HEK293 (cell line): Measurements from ENCODE around the gene RBM20.

Experiments used
- AEBP2 ChIP-seq: fragments of 450-650 bp; formaldehyde crosslinking; IDR thresholded peaks from 2 replicates; pipeline ENCODE4 v1.5.1; 2016; ENCODE audit warnings: missing biosample characterization, missing genetic modification characterization, borderline replicate concordance
- RBAK ChIP-seq: fragments of 450-650 bp; formaldehyde crosslinking; IDR thresholded peaks from 2 replicates; pipeline ENCODE4 v1.5.1; 2016; ENCODE audit warnings: missing biosample characterization, missing genetic modification characterization
- REST ChIP-seq: fragments of 450-650 bp; formaldehyde crosslinking; IDR thresholded peaks from 2 replicates; pipeline ENCODE4 v1.5.1; 2016; ENCODE audit warnings: missing biosample characterization, missing genetic modification characterization
- SALL2 ChIP-seq: fragments of 450-650 bp; formaldehyde crosslinking; IDR thresholded peaks from 2 replicates; pipeline ENCODE4 v1.5.0; 2017; ENCODE audit warnings: missing biosample characterization, mild to moderate bottlenecking, missing genetic modification characterization, borderline replicate concordance
- SCRT1 ChIP-seq: fragments of 450-650 bp; formaldehyde crosslinking; IDR thresholded peaks from 2 replicates; pipeline ENCODE4 v1.5.1; 2016; ENCODE audit warnings: missing biosample characterization, missing genetic modification characterization, borderline replicate concordance
- SP2 ChIP-seq: fragments of 450-650 bp; formaldehyde crosslinking; IDR thresholded peaks from 2 replicates; pipeline ENCODE4 v1.5.1; 2016; ENCODE audit warnings: missing biosample characterization, missing genetic modification characterization
- SP7 ChIP-seq: fragments of 450-650 bp; formaldehyde crosslinking; IDR thresholded peaks from 2 replicates; pipeline ENCODE4 v1.5.1; 2016; ENCODE audit warnings: missing biosample characterization, missing genetic modification characterization
- TSHZ1 ChIP-seq: fragments of 450-650 bp; formaldehyde crosslinking; IDR thresholded peaks from 2 replicates; pipeline ENCODE4 v1.5.1; 2016; ENCODE audit warnings: missing biosample characterization, missing genetic modification characterization, borderline replicate concordance
- ZNF112 ChIP-seq: fragments of 450-650 bp; formaldehyde crosslinking; IDR thresholded peaks from 2 replicates; pipeline ENCODE4 v1.5.0; 2017; ENCODE audit warnings: missing biosample characterization, missing genetic modification characterization
- ZNF140 ChIP-seq: fragments of 450-650 bp; formaldehyde crosslinking; IDR thresholded peaks from 2 replicates; pipeline ENCODE4 v1.5.1; 2016; ENCODE audit warnings: missing biosample characterization, missing genetic modification characterization
- ZNF274 ChIP-seq, 2 experiments: fragments of 200-500 bp in 1 of 2; fragments of 450-650 bp in 1 of 2; sonication (Bioruptor generic) in 1 of 2; formaldehyde crosslinking in 1 of 2; IDR thresholded peaks; 2 replicates each; pipeline versions ENCODE4 v1.5.1 to v1.6.1; 2014 to 2016; ENCODE audit warnings: borderline replicate concordance in 1 of 2, inconsistent platforms in 1 of 2, low read length in 1 of 2, missing biosample characterization in 1 of 2, missing genetic modification characterization in 1 of 2
- ZNF391 ChIP-seq: fragments of 450-650 bp; formaldehyde crosslinking; IDR thresholded peaks from 2 replicates; pipeline ENCODE4 v1.5.1; 2016; ENCODE audit warnings: low read depth, missing biosample characterization, missing genetic modification characterization, borderline replicate concordance
- ZNF423 ChIP-seq: fragments of 450-650 bp; formaldehyde crosslinking; IDR thresholded peaks from 2 replicates; pipeline ENCODE4 v1.5.1; 2016; ENCODE audit warnings: missing biosample characterization, missing genetic modification characterization
- ZNF501 ChIP-seq: fragments of 450-650 bp; formaldehyde crosslinking; IDR thresholded peaks from 2 replicates; pipeline ENCODE4 v1.5.1; 2016; ENCODE audit warnings: missing biosample characterization, missing genetic modification characterization
- ZNF544 ChIP-seq: fragments of 450-650 bp; formaldehyde crosslinking; IDR thresholded peaks from 2 replicates; pipeline ENCODE4 v1.5.0; 2017; ENCODE audit warnings: missing biosample characterization, missing genetic modification characterization
- ZNF585B ChIP-seq: fragments of 450-650 bp; formaldehyde crosslinking; IDR thresholded peaks from 2 replicates; pipeline ENCODE4 v1.5.1; 2016; ENCODE audit warnings: missing biosample characterization, missing genetic modification characterization
- ZNF645 ChIP-seq: fragments of 450-650 bp; formaldehyde crosslinking; IDR thresholded peaks from 2 replicates; pipeline ENCODE4; 2016; ENCODE audit warnings: missing biosample characterization, missing genetic modification characterization
- ZNF677 ChIP-seq: fragments of 450-650 bp; IDR thresholded peaks from 2 replicates; pipeline ENCODE4 v1.5.0; 2018; ENCODE audit warnings: missing biosample characterization, mild to moderate bottlenecking, missing genetic modification characterization, moderate library complexity
- ZNF704 ChIP-seq: fragments of 450-650 bp; formaldehyde crosslinking; IDR thresholded peaks from 2 replicates; pipeline ENCODE4 v1.5.1; 2016; ENCODE audit warnings: missing biosample characterization, missing genetic modification characterization
- ZNF707 ChIP-seq: fragments of 450-650 bp; formaldehyde crosslinking; IDR thresholded peaks from 2 replicates; pipeline ENCODE4 v1.5.1; 2016; ENCODE audit warnings: missing biosample characterization, missing genetic modification characterization
- ZNF76 ChIP-seq: fragments of 450-650 bp; formaldehyde crosslinking; IDR thresholded peaks from 2 replicates; pipeline ENCODE4; 2016; ENCODE audit warnings: low read depth, missing biosample characterization, missing genetic modification characterization, borderline replicate concordance
- ZNF785 ChIP-seq: fragments of 450-650 bp; formaldehyde crosslinking; IDR thresholded peaks from 2 replicates; pipeline ENCODE4 v1.5.1; 2016; ENCODE audit warnings: missing biosample characterization, missing genetic modification characterization
- ZNF830 ChIP-seq: fragments of 450-650 bp; IDR thresholded peaks from 2 replicates; pipeline ENCODE4 v1.5.0; 2018; ENCODE audit warnings: missing biosample characterization, missing genetic modification characterization, low read depth, mild to moderate bottlenecking, moderate library complexity
- ZSCAN30 ChIP-seq: fragments of 450-650 bp; IDR thresholded peaks from 2 replicates; pipeline ENCODE4 v1.5.1; 2018; ENCODE audit warnings: missing biosample characterization, mild to moderate bottlenecking, missing genetic modification characterization, moderate library complexity
- ZSCAN4 ChIP-seq: fragments of 450-650 bp; formaldehyde crosslinking; IDR thresholded peaks from 2 replicates; pipeline ENCODE4 v1.5.1; 2017; ENCODE audit warnings: missing biosample characterization, missing genetic modification characterization

The RBM20 gene

GRCh38 chr10:110619514-110620397 lies 24.4 kb upstream of the RBM20 start (continued):
- TF ChIP-seq ZNF645 (tag by site-specific recombination) (no peak), ZNF585B (tag by site-specific recombination) (no peak), ZNF423 (tag by site-specific recombination) (no peak; the same call in 1 of the 2 replicates), ZSCAN30 (tag by site-specific recombination) (no peak), ZNF274 (IDR thresholded peaks at IDR 0.05; ENCODE audit: low read length) (no peak), ZNF274 (tag by site-specific recombination; IDR thresholded peaks at IDR 0.05; ENCODE audit: borderline replicate concordance) (no peak), ZNF677 (no peak), ZNF76 (tag by site-specific recombination) (no peak), ZNF704 (tag by site-specific recombination) (no peak), AEBP2 (no peak), ZNF785 (tag by site-specific recombination) (no peak), SP2 (tag by site-specific recombination) (no peak), ZSCAN4 (tag by site-specific recombination) (no peak; the same call in 1 of the 2 replicates), ZNF830 (tag by site-specific recombination) (no peak), TSHZ1 (no peak), RBAK (tag by site-specific recombination) (no peak), SCRT1 (tag by site-specific recombination) (peak; percentile 65; the same call in 1 of the 2 replicates), ZNF544 (tag by site-specific recombination) (no peak), SP7 (tag by site-specific recombination) (0 out of 2 replicates have a peak, but pooled peaks have one; percentile 61), ZNF391 (tag by site-specific recombination) (no peak), ZNF140 (tag by site-specific recombination) (no peak), ZNF501 (0 out of 2 replicates have a peak, but pooled peaks have one; percentile 52), ZNF707 (tag by site-specific recombination) (no peak), SALL2 (tag by site-specific recombination) (no peak), REST (tag by site-specific recombination) (no peak), ZNF112 (no peak)
